Endothelial cell of umbilical vein (primary cell): ENCODE measurements around the gene DNAJB8. TPM values are rescaled to one million over a fixed set of nuclear protein-coding genes. Genes with fewer than 3 reads are reported as not detected.

Experiments used
- BruUV-seq: library from RNA; stranded (reverse); fragments of 400-500 nt; replicated peaks from 2 replicates; lab custom pipeline; 2021; lab: Mats Ljungman, UMichigan
- CTCF ChIA-PET: fragments of 300-600, 350-600 bp; sonication (Branson Sonifier 250); formaldehyde crosslinking; loops from one replicate; lab custom pipeline; 2021; ENCODE audit warnings: antibody characterized with exemption, inconsistent platforms; lab: Charles Lee
- POLR2A ChIA-PET: fragments of 300-600, 350-600 bp; sonication (Branson Sonifier 250); formaldehyde crosslinking; loops from one replicate; lab custom pipeline; 2021; ENCODE audit warnings: antibody characterized with exemption, inconsistent platforms; lab: Charles Lee
- DNase-seq: peaks from one replicate; pipeline ENCODE4 v3.0.0-alpha.2; 2011; ENCODE audit warnings: low read depth, low spot score
- FAIRE-seq: peaks from 2 replicates; lab custom pipeline; 2011; peaks lifted over from hg19 to GRCh38; lab: Jason Lieb, UNC
- H2AFZ ChIP-seq: 2 replicates; pipeline ENCODE4 v1.6.0; 2012; ENCODE audit warnings: low read depth, low read length, control low read depth, inconsistent platforms
- H3K27ac ChIP-seq: 2 replicates; pipeline ENCODE4 v1.5.1; 2011; ENCODE audit warnings: low read depth, mild to moderate bottlenecking, control low read depth, low read length, moderate library complexity; ENCODE audit not compliant: insufficient read depth
- H3K27me3 ChIP-seq, 2 experiments: 2 replicates each; pipeline versions ENCODE4 v1.6.0 to v1.6.1; 2011; ENCODE audit warnings: low read length in 2 of 2, mixed read lengths in 1 of 2; ENCODE audit not compliant: control insufficient read depth in 2 of 2, insufficient read depth in 2 of 2
- H3K36me3 ChIP-seq, 2 experiments: 2 replicates in 1 of 2; 3 replicates in 1 of 2; pipeline ENCODE4 v1.5.1; 2011; ENCODE audit warnings: low read length in 2 of 2, mild to moderate bottlenecking in 1 of 2, moderate library complexity in 1 of 2; ENCODE audit not compliant: control insufficient read depth in 2 of 2, insufficient read depth in 2 of 2; ENCODE audit errors: extremely low read depth in 1 of 2
- H3K4me1 ChIP-seq: 3 replicates; pipeline ENCODE4 v1.5.1; 2011; ENCODE audit warnings: mild to moderate bottlenecking, low read length; ENCODE audit not compliant: control insufficient read depth, insufficient read depth; ENCODE audit errors: extremely low read depth
- H3K4me2 ChIP-seq: 2 replicates; pipeline ENCODE4 v1.6.1; 2011; ENCODE audit warnings: low read length, control low read depth, mixed read lengths; ENCODE audit not compliant: insufficient read depth
- H3K4me3 ChIP-seq, 3 experiments: fragments of 200-600 bp in 1 of 3; sonication (generic), shearing (Covaris generic) in 1 of 3; replicated peaks in 1 of 3; 2 replicates each; pipeline ENCODE4 v1.5.1; 2011 to 2016; ENCODE audit warnings: control low read depth in 3 of 3, low read length in 3 of 3, mild to moderate bottlenecking in 2 of 3, inconsistent platforms in 1 of 3, low read depth in 1 of 3, moderate library complexity in 1 of 3; ENCODE audit not compliant: insufficient read depth in 1 of 3
- H3K79me2 ChIP-seq: 2 replicates; pipeline ENCODE4 v1.6.0; 2012; ENCODE audit warnings: low read length, inconsistent platforms; ENCODE audit not compliant: control insufficient read depth, insufficient read depth
- H3K9ac ChIP-seq: replicated peaks from 2 replicates; pipeline ENCODE3; 2011; ENCODE audit warnings: low read length, control low read depth; ENCODE audit not compliant: insufficient read depth; ENCODE audit errors: extremely low read depth
- H3K9me1 ChIP-seq: replicated peaks from 3 replicates; pipeline ENCODE4 v1.6.0; 2011; ENCODE audit warnings: mild to moderate bottlenecking, low read length; ENCODE audit not compliant: control insufficient read depth, insufficient read depth; ENCODE audit errors: extremely low read depth
- H3K9me3 ChIP-seq: replicated peaks from 2 replicates; pipeline ENCODE4 v1.5.1; 2012; ENCODE audit warnings: low read length, inconsistent platforms; ENCODE audit not compliant: control insufficient read depth, insufficient read depth
- H4K20me1 ChIP-seq: replicated peaks from 2 replicates; pipeline ENCODE3; 2011; ENCODE audit warnings: mild to moderate bottlenecking, low read length; ENCODE audit not compliant: control insufficient read depth, insufficient read depth; ENCODE audit errors: extremely low read depth
- CTCF ChIP-seq, 2 donors: IDR thresholded peaks; 1 replicate in 1 of 2; 2 replicates in 1 of 2; pipeline ENCODE4 v1.5.1; 2011; ENCODE audit warnings: low read length in 2 of 2, mild to moderate bottlenecking in 2 of 2, moderate library complexity in 2 of 2, control low read depth in 1 of 2, inconsistent platforms in 1 of 2, low read depth in 1 of 2; ENCODE audit not compliant: insufficient read depth in 1 of 2; ENCODE audit errors: extremely low read depth in 1 of 2
- EZH2 ChIP-seq: IDR thresholded peaks from 2 replicates; pipeline ENCODE4 v1.6.1; 2012; ENCODE audit warnings: borderline replicate concordance, low read depth, mild to moderate bottlenecking, moderate library complexity, low read length, inconsistent platforms; ENCODE audit not compliant: severe bottlenecking
- FOS ChIP-seq: IDR thresholded peaks from 2 replicates; pipeline ENCODE4 v1.6.1; 2011; ENCODE audit warnings: mild to moderate bottlenecking, low read length, moderate library complexity, borderline replicate concordance; ENCODE audit not compliant: insufficient read depth
- GATA2 ChIP-seq: IDR thresholded peaks from 2 replicates; pipeline ENCODE4 v1.7.0; 2011; ENCODE audit warnings: low read depth, mild to moderate bottlenecking, moderate library complexity, mixed read lengths, low read length; ENCODE audit not compliant: insufficient read length, insufficient read depth
- JUN ChIP-seq: IDR thresholded peaks from 2 replicates; pipeline ENCODE4 v1.6.1; 2011; ENCODE audit warnings: borderline replicate concordance, low read depth; ENCODE audit not compliant: insufficient read length, insufficient read depth
- MAX ChIP-seq: IDR thresholded peaks from 2 replicates; pipeline ENCODE4 v1.6.1; 2011; ENCODE audit not compliant: insufficient read depth, insufficient read length
- MYC ChIP-seq: IDR thresholded peaks from one replicate; pipeline ENCODE4 v1.6.1; 2011; ENCODE audit warnings: mild to moderate bottlenecking, low read depth, low read length
- POLR2A ChIP-seq: IDR thresholded peaks from 2 replicates; pipeline ENCODE4 v1.6.1; 2012; ENCODE audit warnings: low read depth, mild to moderate bottlenecking, control low read depth, low read length
- POLR2AphosphoS5 ChIP-seq: IDR thresholded peaks from 2 replicates; pipeline ENCODE4 v1.6.1; 2012; ENCODE audit warnings: low read depth, mild to moderate bottlenecking, control low read depth, low read length, moderate library complexity; ENCODE audit not compliant: insufficient read depth
- dilution Hi-C: fragments of 300-500 bp; cut with MboI; formaldehyde crosslinking; loops from one replicate; pipeline ENCODE4 v1.15.0; 2019; ENCODE audit warnings: low sequenced_read_pairs; ENCODE audit not compliant: extremely low pct_ligation_motif_present
- intact Hi-C: fragments of 100-400 bp; cut with micrococcal nuclease; formaldehyde crosslinking; loops from one replicate; pipeline ENCODE4 v1.10.0; 2022
- polyA plus RNA-seq, 4 experiments: library from polyadenylated mRNA; depleted of rRNA in 3 of 4; stranded (reverse) in 3 of 4; unstranded in 1 of 4; fragments of >200 nt; gene quantifications; 2 replicates each; pipeline versions ENCODE4 v1.2.1 to v1.2.3, GENCODE V29; 2011 to 2012; ENCODE audit warnings: missing spikeins in 1 of 4
- total RNA-seq: library from RNA; stranded (reverse); gene quantifications from 2 replicates; pipeline ENCODE4 v1.2.3, GENCODE V29; 2021

Gene DNAJB8
- total and polyA plus RNA-seq, 2 donors (not counting 3 experiments of a cell fraction or from before 2014, with no cell fraction given) = not detected

- Histone ChIP-seq H4K20me1 (no peaks in the 10 kb centered on the region), H3K36me3 (no peaks in the 10 kb centered on the region), H3K4me3 (no peak overlapping the region), H2AFZ (no peak overlapping the region), H3K9ac (no peak overlapping the region), H3K27ac (no peak overlapping the region), H3K27me3 (peaks cover 24% of the 10 kb centered on the region in 2 experiments), H3K9me3 (no peaks in the 10 kb centered on the region), H3K4me1 (peaks cover 2% of the 10 kb centered on the region), H3K4me2 (no peak overlapping the region), H3K9me1 (no peaks in the 10 kb centered on the region), H3K79me2 (no peaks in the 10 kb centered on the region)
- DNase-seq = no peak
- ChIA-PET CTCF (interaction anchor here (0.7 to 2.9 kb wide), 5 partner anchors 27 to 178 kb away, joined by 3 to 10 read pairs (median 3); no protein-coding TSS in a partner anchor), POLR2A (no interaction called here)
- FAIRE-seq = no peak
- no TSS peak for BruUV-seq
- dilution Hi-C loops = loop anchor here (25.0 kb wide), 1 partner anchor 158 kb away; no protein-coding TSS in a partner anchor
- intact Hi-C loops = no loop called here
- TF ChIP-seq POLR2A (no peak), JUN (no peak), MAX (no peak), CTCF (IDR thresholded peaks at IDR 0.05; ENCODE audit: extremely low read depth in 1 of 2, insufficient read depth in 1 of 2, low read depth in 1 of 2, low read length in 2 of 2) (no peak), POLR2AphosphoS5 (no peak), EZH2 (no peak), FOS (no peak), MYC (no peak), GATA2 (no peak)
These were observed 36.9 kb downstream of the DNAJB8 start for GRCh38 chr3:128429751-128430150.
